ENCODE results near the gene PHLDA1.

The PHLDA1 gene

GRCh38 chr12:76020281-76020680, 11.3 kb downstream of the PHLDA1 start:
- DNase-seq, result peak; percentile 81
- Mint-ChIP-seq H3K9me3 (no peaks in the 10 kb centered on the region), H3K4me1 (peaks cover 26% of the 10 kb centered on the region), H3K4me3 (peak overlapping the region; percentile 8), H3K27ac (peak overlapping the region; percentile 95), H3K36me3 (no peaks in the 10 kb centered on the region), H3K27me3 (peaks cover 4% of the 10 kb centered on the region)
- CTCF ChIA-PET, result interaction anchor here (0.8 to 3.5 kb wide), 4 partner anchors 10 to 76 kb away, joined by 5 to 30 read pairs (median 13); partner anchors contain the start of gene PHLDA1

GRCh38 chr12:76018672-76019071, 12.9 kb downstream of the PHLDA1 start:
- Mint-ChIP-seq H3K27me3 (peaks cover 5% of the 10 kb centered on the region), H3K4me3 (no peak overlapping the region), H3K27ac (no peak overlapping the region), H3K36me3 (no peaks in the 10 kb centered on the region), H3K9me3 (no peaks in the 10 kb centered on the region), H3K4me1 (peaks cover 28% of the 10 kb centered on the region)
- CTCF ChIA-PET, result no interaction called here
- no peak for DNase-seq

GRCh38 chr12:76018111-76018510, 13.5 kb downstream of the PHLDA1 start:
- Mint-ChIP-seq H3K4me3 (no peak overlapping the region), H3K4me1 (peaks cover 28% of the 10 kb centered on the region), H3K9me3 (no peaks in the 10 kb centered on the region), H3K27me3 (peaks cover 5% of the 10 kb centered on the region), H3K27ac (no peak overlapping the region), H3K36me3 (no peaks in the 10 kb centered on the region)
- DNase-seq, result no peak
- CTCF ChIA-PET, result no interaction called here

- H3K27ac Mint-ChIP-seq, result no peak overlapping the region
- H3K4me1 Mint-ChIP-seq, result peaks cover 5% of the 10 kb centered on the region
- H3K36me3 Mint-ChIP-seq, result no peaks in the 10 kb centered on the region
- H3K9me3 Mint-ChIP-seq, result no peaks in the 10 kb centered on the region
- H3K27me3 Mint-ChIP-seq, result peaks cover 5% of the 10 kb centered on the region
- CTCF ChIA-PET, result no interaction called here
- DNase-seq, result no peak
- H3K4me3 Mint-ChIP-seq, result no peak overlapping the region
These were observed 17.6 kb downstream of the PHLDA1 start for GRCh38 chr12:76014007-76014406.

- Mint-ChIP-seq H3K27ac (no peak overlapping the region), H3K4me3 (no peak overlapping the region), H3K9me3 (no peaks in the 10 kb centered on the region), H3K27me3 (peaks cover 5% of the 10 kb centered on the region), H3K4me1 (peaks cover 3% of the 10 kb centered on the region), H3K36me3 (no peaks in the 10 kb centered on the region)
- CTCF ChIA-PET, result interaction anchor here (0.9 kb wide), 1 partner anchor 487 kb away, joined by 3 read pairs; no protein-coding TSS in a partner anchor
- DNase-seq, result no peak
These were observed 18.0 kb downstream of the PHLDA1 start for GRCh38 chr12:76013603-76014002.

- CTCF ChIA-PET, result interaction anchor here (0.9 kb wide), 1 partner anchor 486 kb away, joined by 3 read pairs; no protein-coding TSS in a partner anchor
- H3K27me3 Mint-ChIP-seq, result peaks cover 5% of the 10 kb centered on the region
- no peak overlapping the region for H3K27ac Mint-ChIP-seq
- H3K4me1 Mint-ChIP-seq, result peaks cover 3% of the 10 kb centered on the region
- H3K36me3 Mint-ChIP-seq, result no peaks in the 10 kb centered on the region
- H3K9me3 Mint-ChIP-seq, result no peaks in the 10 kb centered on the region
- H3K4me3 Mint-ChIP-seq, result no peak overlapping the region
- no peak for DNase-seq
These were observed 18.9 kb downstream of the PHLDA1 start for GRCh38 chr12:76012644-76013043.

GRCh38 chr12:76010732-76011458, 20.7 kb downstream of the PHLDA1 start:
- H3K36me3 Mint-ChIP-seq, result no peaks in the 10 kb centered on the region
- no peak overlapping the region for H3K27ac Mint-ChIP-seq
- CTCF ChIA-PET, result interaction anchor here (1.3 to 1.6 kb wide), 2 partner anchors 10 to 15 kb away, joined by 5 read pairs; no protein-coding TSS in a partner anchor
- H3K9me3 Mint-ChIP-seq, result no peaks in the 10 kb centered on the region
- DNase-seq, result no peak
- no peak overlapping the region for H3K4me3 Mint-ChIP-seq
- H3K4me1 Mint-ChIP-seq, result peaks cover 3% of the 10 kb centered on the region
- H3K27me3 Mint-ChIP-seq, result peaks cover 5% of the 10 kb centered on the region

- H3K9me3 Mint-ChIP-seq, result peaks cover 2% of the 10 kb centered on the region
- CTCF ChIA-PET, result no interaction called here
- H3K27me3 Mint-ChIP-seq, result no peaks in the 10 kb centered on the region
- H3K27ac Mint-ChIP-seq, result no peak overlapping the region
- DNase-seq, result no peak
- no peaks in the 10 kb centered on the region for H3K4me1 Mint-ChIP-seq
- no peaks in the 10 kb centered on the region for H3K36me3 Mint-ChIP-seq
- no peak overlapping the region for H3K4me3 Mint-ChIP-seq
These were observed 23.1 kb downstream of the PHLDA1 start for GRCh38 chr12:76008428-76008827.

- Mint-ChIP-seq H3K27ac (no peak overlapping the region), H3K27me3 (no peaks in the 10 kb centered on the region), H3K4me3 (no peak overlapping the region), H3K36me3 (no peaks in the 10 kb centered on the region), H3K9me3 (peaks cover 2% of the 10 kb centered on the region), H3K4me1 (no peaks in the 10 kb centered on the region)
- CTCF ChIA-PET, result no interaction called here
- no peak for DNase-seq
These were observed 23.9 kb downstream of the PHLDA1 start for GRCh38 chr12:76007640-76008039.

- no peaks in the 10 kb centered on the region for H3K27me3 Mint-ChIP-seq
- no peak overlapping the region for H3K27ac Mint-ChIP-seq
- no peak for DNase-seq
- peaks cover 2% of the 10 kb centered on the region for H3K9me3 Mint-ChIP-seq
- H3K4me3 Mint-ChIP-seq, result no peak overlapping the region
- H3K36me3 Mint-ChIP-seq, result no peaks in the 10 kb centered on the region
- H3K4me1 Mint-ChIP-seq, result no peaks in the 10 kb centered on the region
- CTCF ChIA-PET, result interaction anchor here (1.2 kb wide), 1 partner anchor 11 kb away, joined by 3 read pairs; no protein-coding TSS in a partner anchor
These were observed 25.3 kb downstream of the PHLDA1 start for GRCh38 chr12:76006028-76006925.

GRCh38 chr12:76003355-76003638, 28.3 kb downstream of the PHLDA1 start:
- DNase-seq, result no peak
- CTCF ChIA-PET, result no interaction called here
- no peaks in the 10 kb centered on the region for H3K36me3 Mint-ChIP-seq
- H3K4me1 Mint-ChIP-seq, result no peaks in the 10 kb centered on the region
- H3K27ac Mint-ChIP-seq, result no peak overlapping the region
- H3K27me3 Mint-ChIP-seq, result no peaks in the 10 kb centered on the region
- no peak overlapping the region for H3K4me3 Mint-ChIP-seq
- peaks cover 2% of the 10 kb centered on the region for H3K9me3 Mint-ChIP-seq

- Mint-ChIP-seq H3K27me3 (no peaks in the 10 kb centered on the region), H3K4me3 (no peak overlapping the region), H3K36me3 (no peaks in the 10 kb centered on the region), H3K4me1 (no peaks in the 10 kb centered on the region), H3K9me3 (peaks cover 2% of the 10 kb centered on the region), H3K27ac (no peak overlapping the region)
- CTCF ChIA-PET, result no interaction called here
- no peak for DNase-seq
These were observed 28.8 kb downstream of the PHLDA1 start for GRCh38 chr12:76002598-76003354.

GRCh38 chr12:75998292-75999063, 33.1 kb downstream of the PHLDA1 start:
- Mint-ChIP-seq H3K4me3 (no peak overlapping the region), H3K27ac (no peak overlapping the region), H3K4me1 (no peaks in the 10 kb centered on the region), H3K27me3 (no peaks in the 10 kb centered on the region), H3K9me3 (no peaks in the 10 kb centered on the region), H3K36me3 (no peaks in the 10 kb centered on the region)
- no peak for DNase-seq
- CTCF ChIA-PET, result no interaction called here

GRCh38 chr12:75997658-75998057, 33.9 kb downstream of the PHLDA1 start:
- no peak for DNase-seq
- no peaks in the 10 kb centered on the region for H3K9me3 Mint-ChIP-seq
- H3K27me3 Mint-ChIP-seq, result no peaks in the 10 kb centered on the region
- CTCF ChIA-PET, result no interaction called here
- no peak overlapping the region for H3K4me3 Mint-ChIP-seq
- no peaks in the 10 kb centered on the region for H3K36me3 Mint-ChIP-seq
- H3K27ac Mint-ChIP-seq, result no peak overlapping the region
- H3K4me1 Mint-ChIP-seq, result no peaks in the 10 kb centered on the region
